SHP77 (cell line): ENCODE data around the gene OLA1.
A peak's percentile ranks its signal among the peaks of the same experiment; 100 is the strongest.

Experiments
- DNase-seq, 2 experiments: peaks; one replicate each; lab custom pipeline; 2025; lab: John Stamatoyannopoulos, UW

Gene OLA1

DNA sequence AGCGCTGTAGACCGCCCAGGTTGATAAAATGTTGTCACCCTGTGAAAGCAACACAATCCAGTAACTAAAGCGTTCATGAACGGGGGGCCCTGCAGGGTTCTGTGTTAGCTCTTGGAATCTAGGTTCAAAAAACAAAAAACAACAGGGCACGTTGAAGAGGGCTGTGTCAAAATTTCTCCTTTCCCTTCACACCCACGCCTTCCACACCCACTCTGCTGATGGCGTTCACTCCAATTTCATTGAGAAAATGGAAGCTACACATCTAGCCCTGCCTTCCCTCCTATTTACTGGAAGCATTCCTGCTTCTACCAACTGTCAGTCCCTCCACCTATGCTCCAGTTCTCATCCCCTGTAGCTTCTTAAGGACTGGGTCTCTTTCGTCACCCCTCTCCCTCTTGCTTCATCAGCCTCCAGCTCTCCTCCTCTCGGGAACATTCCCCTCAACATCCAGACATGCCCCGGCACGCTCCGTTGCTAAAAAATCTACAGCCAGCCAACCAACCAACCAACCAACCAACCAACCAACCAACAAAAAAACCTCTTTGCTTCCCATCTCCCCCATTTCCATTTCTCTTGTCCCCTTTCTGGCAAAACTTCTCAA lies 184.7 kb downstream of the OLA1 start:
- no peak for DNase-seq

DNA sequence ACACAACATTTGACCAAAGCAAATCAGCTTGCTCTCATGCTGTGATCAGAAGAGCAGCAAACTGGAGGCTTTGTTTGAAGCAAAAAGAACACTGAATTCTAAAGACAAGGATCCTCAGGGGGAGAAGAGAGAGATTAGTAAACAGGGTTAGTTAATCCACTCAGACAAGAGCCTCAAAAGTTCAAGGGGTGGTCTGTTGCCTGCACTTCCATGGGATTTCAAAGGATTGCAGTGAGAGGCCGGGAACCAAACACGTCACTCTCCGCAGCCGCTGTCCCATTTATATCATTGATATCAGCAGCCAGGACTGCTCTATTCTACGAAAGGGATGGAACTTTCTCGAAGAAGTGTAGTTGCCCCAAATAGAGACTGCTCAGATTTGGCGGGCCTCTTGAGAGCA lies 185.4 kb downstream of the OLA1 start:
- DNase-seq: no peak

DNA sequence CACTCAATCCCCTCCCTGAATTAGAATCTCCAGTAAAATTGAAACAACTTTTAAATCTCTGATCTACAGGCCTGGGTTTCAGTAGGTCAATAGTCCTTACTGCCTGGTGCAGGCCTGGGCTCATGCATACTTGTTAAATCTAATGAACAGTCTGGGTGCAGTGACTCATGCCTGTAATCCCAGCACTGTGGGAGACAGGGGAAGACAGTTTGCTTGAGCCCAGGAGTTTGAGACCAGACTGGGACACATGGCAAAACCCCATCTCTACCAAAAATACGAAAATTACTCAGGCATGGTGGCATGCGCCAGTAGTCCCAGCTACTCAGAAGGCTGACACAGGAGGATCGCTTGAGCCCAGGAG lies 188.5 kb downstream of the OLA1 start:
- no peak for DNase-seq

DNA sequence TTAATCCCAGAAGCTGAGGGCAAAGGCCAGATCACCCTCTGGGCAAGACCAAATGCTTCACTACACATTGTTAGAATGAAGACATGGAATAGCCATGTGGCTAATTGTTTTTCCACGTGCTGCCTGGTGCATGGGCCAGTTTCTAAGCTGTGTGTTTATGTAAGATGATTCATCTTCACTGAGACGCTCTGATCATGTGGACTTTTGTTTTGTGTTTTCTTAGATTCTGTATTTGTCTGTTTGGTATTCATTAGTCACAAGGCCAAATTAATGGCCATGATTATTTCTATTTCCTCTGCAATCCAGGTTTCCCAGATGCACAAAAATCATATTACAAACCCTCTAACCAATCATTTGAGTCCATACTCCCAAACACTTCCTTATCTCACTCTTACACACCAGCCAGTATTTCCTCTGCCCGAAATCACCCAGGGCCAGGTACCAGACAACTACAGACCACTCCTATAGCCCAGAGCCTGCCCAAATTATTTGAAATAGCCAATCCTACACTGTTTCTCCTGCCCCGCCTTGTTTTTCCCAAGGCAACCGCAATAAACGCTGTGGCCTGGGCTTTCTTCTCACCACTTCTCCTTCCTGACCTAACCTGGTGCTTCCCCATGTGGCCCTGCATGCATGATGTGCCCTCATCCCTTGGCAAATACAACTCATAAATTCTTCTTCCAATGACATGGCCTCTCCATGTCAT lies 189.0 kb downstream of the OLA1 start:
- no peak for DNase-seq

DNA sequence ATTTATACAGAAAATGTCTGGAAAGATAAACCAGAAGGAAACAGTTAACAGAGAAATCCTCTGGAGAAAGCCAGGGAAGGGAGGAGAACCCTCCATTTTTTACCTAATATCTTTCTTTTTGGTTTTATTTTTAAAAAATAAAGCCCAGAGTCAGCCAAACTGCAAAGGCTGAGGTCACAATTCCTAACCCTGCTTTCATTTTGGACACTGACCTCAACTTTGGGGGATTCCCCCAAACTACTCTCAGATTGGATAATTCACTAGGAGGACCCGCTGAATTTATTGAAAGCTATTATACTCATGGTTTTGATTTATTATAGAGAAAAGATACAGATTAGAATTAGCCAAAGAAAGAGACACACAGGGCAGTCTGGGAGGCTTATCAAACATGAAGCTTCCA lies 189.9 kb downstream of the OLA1 start:
- no peak for DNase-seq

DNA sequence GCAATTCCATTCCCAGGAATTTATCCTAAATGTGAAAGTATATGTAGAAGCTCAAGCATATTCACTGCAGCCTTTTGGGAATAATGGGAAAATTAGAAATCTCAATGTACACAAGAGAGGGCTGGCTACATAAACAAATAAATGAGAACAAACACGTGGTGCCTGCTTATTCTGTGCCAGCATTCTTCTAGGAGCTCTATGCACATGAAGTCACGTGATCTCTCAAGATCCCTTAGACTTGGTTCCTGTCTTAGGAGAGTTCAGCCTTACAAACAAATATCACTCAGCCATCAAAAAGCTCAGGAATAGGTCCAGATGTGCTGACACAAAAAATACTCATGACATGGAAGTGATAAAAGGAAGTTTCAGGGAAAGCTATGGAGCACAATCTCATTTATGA lies 190.3 kb downstream of the OLA1 start:
- no peak for DNase-seq

DNA sequence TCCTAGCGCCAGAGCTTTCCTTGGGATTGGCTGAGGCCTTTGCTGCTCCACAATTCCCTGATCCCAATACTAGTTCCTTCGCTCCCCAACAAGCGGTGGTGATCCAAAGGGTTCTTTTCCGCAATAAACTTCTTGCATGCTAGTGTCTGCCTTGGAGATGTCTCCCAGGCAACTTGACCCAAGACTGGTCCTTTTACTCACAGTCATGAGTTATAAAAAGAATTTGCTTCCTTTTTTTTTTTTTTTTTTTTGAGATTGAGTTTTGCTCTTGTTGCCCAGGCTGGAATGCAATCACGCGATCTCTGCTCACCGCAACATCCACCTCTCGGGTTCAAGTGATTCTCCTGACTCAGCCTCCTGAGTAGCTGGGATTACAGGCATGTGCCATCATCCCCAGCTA lies 193.4 kb downstream of the OLA1 start:
- DNase-seq: no peak

DNA sequence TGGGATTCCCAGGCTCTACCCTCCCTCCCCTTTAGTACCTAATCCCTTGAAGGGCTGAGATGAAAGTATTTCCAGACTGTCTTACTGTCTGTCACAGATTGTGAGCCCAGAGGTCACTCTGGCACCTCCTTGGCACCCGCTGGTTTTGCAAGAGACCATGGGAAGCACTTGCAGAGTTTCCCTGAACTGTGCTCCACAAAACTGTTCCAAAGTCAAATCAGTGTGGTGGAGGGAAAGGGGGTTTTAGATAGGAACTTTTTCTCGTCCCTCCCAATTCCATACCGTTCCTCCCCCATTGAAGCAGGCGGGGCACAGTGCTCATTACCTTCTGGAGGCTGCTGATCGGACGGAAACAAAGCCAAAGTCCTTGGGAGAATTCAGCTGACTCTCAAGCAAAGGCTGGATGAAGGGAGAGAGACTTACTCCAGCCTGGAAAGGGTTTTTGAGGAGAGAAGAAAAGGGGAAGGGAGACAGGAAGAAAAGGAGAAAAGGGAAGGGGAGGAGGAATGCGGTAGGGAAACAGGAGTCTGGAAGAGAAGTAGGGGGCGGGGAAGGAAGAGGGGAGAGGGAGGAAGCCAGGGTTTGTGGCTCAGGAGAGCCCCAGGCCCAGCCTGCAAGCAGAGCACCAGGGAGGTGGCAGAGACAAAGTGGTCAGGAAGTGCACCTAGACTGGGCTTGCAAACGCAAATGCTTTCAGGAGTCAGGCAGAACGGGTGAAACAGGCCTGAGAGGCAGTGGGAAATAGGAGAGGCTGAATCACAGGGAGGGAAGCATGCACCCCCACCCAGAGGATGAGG lies 194.8 kb downstream of the OLA1 start:
- DNase-seq: no peak

DNA sequence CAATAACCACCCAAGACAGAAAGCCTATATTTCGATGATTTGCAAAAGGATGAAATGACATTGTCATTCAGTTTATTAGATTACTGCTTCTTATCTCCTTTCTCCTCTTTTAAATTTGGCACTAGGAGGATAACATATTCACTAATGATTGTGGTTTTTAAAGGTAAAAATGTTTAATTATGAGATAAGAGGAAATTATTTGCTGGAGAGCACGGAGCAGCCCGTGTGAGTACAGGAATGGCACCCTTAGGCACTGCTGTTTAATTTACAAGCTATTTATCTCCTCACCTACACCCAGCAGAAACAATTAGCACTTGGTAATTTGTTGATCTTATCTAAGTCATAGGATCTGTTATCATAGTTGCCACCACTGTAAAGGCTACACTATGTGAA lies 195.8 kb downstream of the OLA1 start:
- DNase-seq: no peak

DNA sequence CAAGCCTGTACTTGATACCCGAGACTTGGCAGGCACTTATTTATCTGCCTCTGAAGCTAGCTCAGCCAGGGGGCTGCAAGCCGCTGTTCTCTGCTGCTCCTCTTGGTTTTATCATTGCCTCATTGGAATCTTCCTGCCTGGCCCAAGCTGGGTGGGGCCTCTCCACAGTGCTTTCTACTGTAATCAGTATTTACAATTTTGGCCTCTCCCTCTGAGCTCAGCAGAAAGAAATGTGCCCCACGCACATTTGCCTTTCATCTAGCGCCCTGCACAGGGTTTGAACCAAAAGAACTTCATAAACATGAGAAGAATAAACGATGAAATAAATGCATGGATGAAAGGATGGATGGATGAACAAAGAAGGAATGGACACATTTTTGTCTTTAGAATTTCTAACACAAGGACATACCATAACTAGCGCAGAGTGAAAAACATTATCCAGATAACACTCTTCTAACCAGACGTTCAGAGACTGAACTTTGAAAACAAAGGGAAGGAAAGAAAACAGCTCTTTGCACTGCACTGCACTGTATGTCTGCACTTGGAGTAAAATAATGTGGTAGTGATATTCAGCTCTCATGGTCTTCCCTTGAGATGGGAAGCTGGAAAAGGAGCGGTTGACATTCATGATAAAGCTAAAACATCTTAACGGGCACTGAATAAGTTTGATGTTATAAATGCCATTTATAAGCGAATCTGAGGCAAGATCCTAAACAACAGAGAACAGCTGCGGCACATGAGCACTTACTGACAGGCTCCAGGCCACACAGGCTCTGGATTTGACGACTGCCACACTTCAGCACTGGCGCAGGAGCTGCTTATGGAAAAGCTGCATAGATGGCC lies 196.4 kb downstream of the OLA1 start:
- DNase-seq: no peak

DNA sequence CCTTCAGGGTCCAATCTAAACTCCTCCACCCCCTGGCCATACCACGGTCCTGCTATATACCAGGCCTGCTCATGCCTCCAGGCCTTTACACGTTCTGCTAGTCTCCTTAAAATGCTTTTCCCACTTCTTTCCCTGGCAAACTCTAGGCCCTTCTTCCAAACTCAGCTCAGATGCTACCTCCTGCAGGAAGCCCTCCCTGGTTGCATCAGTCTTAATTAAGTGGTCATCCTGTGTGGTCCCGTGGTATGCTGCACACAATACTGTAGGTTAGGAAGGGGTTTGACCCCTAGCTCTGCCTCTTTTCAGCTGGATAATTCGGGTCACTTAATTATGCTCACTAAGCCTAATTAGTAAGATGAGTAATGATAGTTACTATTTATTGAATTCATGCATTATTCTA lies 197.3 kb downstream of the OLA1 start:
- DNase-seq: no peak

DNA sequence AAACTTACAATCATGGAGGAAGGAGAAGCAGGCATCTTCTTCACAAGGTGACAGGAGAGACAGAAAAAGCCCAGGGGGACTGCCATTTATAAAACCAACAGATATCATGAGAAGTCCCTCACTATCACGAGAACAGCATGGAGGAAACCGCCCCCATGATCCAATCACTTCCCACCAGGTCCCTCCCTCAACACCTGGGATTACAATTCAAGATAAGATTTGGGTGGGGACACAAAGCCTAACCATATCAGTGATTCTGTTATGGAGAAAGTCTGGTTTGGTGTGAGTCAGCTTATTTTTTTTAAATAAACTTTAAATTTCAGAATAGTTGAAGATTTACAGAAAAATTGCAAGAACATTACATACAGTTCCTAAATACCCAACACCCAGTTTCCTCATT lies 198.4 kb downstream of the OLA1 start:
- DNase-seq: no peak

DNA sequence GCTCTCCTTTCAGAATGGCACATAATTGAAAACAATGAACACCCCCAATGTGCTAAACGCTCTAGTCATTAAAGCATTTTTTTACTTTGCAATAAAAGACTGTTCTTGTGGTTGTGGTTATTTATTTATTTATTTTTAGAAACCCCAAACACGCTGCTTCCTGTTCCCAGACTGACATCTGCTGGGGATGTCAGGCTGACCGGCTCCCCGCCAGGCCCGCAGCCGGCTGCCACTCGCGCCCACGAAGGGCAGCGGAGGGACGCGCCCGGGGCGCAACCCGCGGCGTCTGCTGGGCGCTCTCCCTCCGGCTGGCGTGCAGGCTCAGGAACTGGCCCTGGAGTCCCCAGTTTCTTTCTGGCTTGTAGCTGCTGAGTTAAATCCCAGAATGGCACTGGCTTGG lies 200.1 kb downstream of the OLA1 start:
- no peak for DNase-seq

DNA sequence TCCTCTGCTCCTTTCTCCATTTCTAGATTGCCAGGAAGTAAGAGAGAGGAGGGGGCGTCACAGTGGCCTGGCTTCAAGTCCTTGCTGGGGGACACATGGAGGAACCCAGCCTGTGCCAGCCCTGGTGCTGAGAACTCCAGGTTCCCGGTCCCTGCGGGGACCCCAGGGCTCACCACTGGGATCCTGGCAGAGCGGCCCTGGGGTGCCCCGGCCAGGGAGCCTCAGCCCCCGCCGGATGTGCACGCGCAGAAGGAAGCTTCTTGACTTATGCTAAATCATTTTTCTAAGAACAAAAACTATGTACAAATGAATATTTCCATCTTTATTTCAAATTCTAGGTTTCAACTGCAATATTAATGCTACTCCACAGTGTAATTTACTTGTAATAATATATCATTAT lies 200.6 kb downstream of the OLA1 start:
- DNase-seq: no peak

DNA sequence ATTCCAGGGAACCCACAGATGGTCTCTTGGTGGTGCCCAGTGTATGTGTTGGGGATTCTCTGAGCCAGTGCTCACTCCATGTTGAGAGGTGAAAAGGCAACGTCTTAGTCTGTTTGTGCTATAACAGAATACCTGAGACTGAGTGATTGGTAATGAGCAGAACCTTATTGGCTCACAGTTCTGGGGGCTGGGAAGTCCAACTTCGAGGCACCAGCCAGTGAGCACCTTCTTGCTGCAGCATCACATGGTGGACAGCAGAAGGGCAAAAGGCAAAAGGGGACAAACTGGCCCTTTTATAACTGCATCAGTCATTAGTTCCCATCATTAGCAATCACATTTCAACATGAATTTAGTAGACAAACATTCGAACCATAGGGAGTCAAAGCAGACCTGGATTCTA lies 202.2 kb downstream of the OLA1 start:
- no peak for DNase-seq

DNA sequence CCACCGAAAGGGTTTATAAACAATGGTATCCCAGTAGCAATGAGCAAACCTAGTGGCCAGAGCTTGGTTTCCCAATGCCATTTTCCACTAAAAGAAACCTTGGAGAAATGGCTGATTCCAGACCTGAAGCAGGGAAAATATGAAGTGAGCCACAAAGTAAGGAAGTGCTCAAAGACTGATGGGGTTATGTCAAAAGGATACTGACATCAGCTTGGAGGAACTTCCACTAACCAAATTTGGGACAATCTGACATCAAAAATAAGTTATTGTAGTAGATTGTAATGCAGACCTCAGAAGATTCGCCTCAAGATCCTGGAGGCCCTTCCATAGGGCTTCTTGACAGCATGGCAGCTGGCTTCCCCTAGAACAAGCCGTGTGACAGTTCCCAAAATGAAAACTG lies 203.8 kb downstream of the OLA1 start:
- no peak for DNase-seq

DNA sequence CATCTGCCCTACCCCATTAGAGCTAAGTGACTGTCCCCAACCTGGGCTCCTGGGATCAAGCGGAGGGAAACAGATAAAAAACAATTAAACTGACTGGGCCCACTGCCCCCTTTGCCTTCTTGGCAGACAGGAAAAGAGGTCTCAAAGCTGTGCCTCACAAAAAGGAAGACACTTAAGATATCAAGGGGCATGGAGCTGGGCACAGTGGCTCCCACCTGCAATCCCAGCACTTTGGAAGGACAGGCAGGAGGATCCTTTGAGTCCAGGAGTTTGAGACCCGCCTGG lies 208.0 kb downstream of the OLA1 start:
- DNase-seq: no peak

DNA sequence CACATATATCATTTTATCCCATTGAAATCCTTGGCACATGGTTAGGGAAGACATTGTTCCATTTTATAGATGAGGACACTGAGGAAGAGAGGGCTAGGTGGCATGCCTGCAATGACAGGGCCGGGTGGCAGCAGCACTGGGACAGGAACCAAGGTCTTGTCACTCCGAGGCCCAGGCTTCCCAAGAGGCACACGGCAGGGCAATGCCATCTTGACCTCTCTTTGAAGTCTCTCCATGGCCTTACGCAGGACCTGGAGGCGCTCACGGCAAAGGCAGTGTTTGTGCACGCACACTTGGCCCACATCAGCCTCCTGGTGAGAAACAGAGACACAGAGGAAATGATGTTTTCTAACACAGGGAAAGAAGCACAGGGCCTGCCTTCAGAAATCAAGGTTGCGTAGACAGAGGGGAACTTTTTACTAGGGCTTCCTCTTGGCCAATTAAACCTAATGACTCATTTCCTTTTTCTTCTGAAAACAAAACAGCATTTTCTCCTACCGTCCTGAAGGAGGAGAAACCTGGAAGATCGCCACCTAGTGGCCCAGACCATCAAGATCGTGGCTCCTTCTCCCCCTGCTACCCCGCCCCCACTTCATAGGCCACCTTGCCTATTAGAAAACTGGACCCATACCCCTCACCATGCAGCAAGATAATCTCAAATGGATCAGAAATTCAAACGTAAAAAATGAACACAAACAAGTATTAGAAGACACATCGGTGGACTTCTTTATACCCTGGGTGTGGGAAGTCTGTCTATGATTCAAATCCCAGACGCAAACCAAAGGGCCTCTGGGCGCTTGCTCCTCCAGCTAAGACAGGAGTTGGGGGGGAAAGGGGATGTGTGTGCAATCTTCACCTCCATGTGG lies 208.5 kb downstream of the OLA1 start:
- peak; percentile 30 to 61 for DNase-seq

DNA sequence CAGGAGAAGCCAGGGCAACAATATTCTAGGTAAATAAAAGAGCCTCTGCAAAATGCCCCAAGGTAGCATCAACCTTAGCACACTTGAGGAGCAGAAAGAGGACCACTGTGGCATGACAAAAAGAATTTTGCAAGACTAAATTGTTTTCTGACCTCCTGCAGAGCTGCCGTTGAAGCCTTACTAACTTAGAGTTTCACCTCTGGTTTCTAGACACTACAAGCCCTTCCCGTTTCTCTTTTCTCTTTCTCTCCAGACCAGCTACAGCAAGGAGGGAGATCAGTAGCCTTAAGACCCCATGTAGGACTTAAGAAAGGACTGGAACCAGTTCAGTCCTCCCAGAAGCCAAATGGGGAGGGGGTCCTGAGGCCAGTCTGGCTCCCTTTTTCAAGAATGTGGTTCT lies 209.9 kb downstream of the OLA1 start:
- no peak for DNase-seq

DNA sequence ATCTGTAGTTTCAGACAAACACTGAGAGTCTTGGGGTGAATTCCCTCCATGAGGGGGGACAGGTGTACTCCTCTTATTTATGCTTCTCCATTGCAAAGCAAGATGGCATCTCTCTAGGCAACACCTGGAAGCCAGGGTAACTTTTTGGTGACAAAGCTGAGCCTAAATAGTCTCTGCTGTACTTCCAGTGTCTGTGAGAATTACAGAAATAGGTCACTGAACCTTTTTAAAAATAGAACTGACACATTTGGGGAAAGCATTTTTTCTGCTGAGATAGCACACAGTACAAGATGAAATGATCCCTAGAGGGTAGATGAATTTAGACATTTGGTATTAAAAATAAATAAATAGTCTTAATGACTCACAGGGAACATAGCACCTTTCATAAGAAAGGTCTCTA lies 211.5 kb downstream of the OLA1 start:
- DNase-seq: no peak

DNA sequence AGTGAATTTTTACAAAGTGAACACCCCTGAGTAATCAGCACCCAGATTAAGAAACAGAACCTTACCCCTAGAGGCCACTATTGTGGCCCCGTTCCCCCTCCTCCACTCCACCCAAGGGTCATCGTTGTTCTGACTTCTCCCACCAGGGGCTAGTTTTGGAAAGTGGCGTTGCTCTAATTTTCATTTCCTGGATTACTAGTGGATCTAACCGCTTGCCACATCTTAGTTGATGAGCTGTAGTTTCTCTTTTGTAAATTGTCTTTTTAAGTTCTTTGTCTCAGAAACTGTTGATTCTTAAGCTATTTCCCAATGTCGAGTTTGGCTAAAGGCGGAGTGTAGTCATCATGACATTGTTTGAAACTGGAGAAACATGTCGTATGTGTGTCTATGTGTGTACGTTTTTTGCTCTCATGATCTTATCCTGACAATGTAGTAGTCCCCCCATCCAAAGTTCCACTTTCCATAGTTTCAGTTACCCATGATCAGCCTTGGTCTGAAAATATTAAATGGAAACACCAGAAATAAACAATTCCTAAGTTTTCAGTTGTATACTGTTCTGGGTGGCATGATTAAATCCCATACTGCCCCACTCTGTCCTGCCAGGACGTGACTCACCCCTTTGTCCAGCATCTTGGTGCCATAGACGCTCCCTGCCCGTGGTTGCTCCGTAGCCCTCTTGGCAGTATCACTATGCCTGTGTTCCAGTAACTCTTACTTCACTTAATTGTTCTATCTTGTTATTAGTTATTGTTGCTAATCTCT lies 212.2 kb downstream of the OLA1 start:
- DNase-seq: no peak
